Measurements from ENCODE around the gene TEX44.
"Not testable (repeated sequence)": the region's sequence is repeated elsewhere in the genome, so short reads cannot be mapped to it uniquely, and the experiment has no call there.

TEX44 gene

DNA sequence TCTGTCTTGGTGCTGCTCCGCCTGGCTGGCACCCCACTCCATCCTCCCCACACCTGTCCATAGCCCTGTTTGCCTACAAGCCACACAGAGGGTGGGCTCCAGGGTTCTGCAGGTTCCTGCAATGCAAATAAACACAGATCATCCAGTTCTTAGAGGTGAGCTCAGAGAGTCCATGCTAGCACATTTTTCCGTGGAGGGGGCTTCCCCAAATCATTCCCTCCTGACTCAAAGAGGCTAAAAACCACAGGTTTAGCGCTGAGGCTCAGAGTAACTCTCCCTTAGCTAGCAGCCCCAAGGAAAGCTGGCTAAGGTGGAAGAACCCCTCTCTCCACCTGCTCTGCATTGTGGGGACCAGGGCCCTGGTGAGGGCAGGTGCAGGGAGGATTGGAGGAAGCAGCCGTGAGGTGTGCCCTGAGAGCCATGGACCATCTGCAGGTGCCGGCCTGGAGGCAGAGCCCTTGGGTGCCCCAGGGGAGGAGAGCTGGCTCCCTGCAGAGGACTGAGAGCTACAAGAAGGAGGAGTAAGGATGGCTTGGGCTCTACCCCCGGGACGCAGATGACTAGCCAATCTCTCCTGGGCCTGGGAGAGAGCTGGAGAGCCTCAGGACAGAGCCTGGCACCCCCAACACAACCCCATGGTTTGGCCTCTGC lies 23.8 kb upstream of the TEX44 start:
- Histone ChIP-seq H3K27ac (ENCODE audit: low read depth, low read length) (no peak overlapping the region), H3K9me3 (ENCODE audit: insufficient read depth, low read length) (no peaks in the 10 kb centered on the region), H3K27me3 (ENCODE audit: low read length) (no peaks in the 10 kb centered on the region), H3K4me2 (ENCODE audit: low read depth, low read length, poor library complexity, severe bottlenecking) (no peak overlapping the region), H3K9me2 (replicated peaks; ENCODE audit: insufficient read depth, low read length) (no peaks in the 10 kb centered on the region), H3K36me3 (ENCODE audit: low read length) (no peaks in the 10 kb centered on the region), H3K4me3 (ENCODE audit: insufficient read depth, low read length, poor library complexity, severe bottlenecking) (no peak overlapping the region), H3K79me2 (ENCODE audit: insufficient read depth, low read length) (no peaks in the 10 kb centered on the region), H2AFZ (ENCODE audit: low read depth, low read length, severe bottlenecking) (no peak overlapping the region), H3F3A (ENCODE audit: insufficient read depth) (no peaks in the 10 kb centered on the region), H4K20me1 (ENCODE audit: low read depth, low read length) (no peaks in the 10 kb centered on the region), H3K9ac (ENCODE audit: low read length) (no peak overlapping the region)
- no peak for TF ChIP-seq EZH2phosphoT487 (conservative IDR thresholded peaks at IDR 0.05; ENCODE audit: low read length)
- no peak for TF ChIP-seq CTCF (IDR thresholded peaks at IDR 0.05; ENCODE audit: insufficient read depth, low read length, poor library complexity, severe bottlenecking)

- H3K79me2 ChIP-seq (ENCODE audit: insufficient read depth, low read length); H3K9me3 ChIP-seq (ENCODE audit: insufficient read depth, low read length); H4K20me1 ChIP-seq (ENCODE audit: low read depth, low read length); H3K27me3 ChIP-seq (ENCODE audit: low read length); H3K36me3 ChIP-seq (ENCODE audit: low read length); H3K4me3 ChIP-seq (ENCODE audit: insufficient read depth, low read length, poor library complexity, severe bottlenecking); H3K27ac ChIP-seq (ENCODE audit: low read depth, low read length); H3F3A ChIP-seq (ENCODE audit: insufficient read depth); H3K9me2 ChIP-seq (replicated peaks; ENCODE audit: insufficient read depth, low read length); H2AFZ ChIP-seq (ENCODE audit: low read depth, low read length, severe bottlenecking); H3K4me2 ChIP-seq (ENCODE audit: low read depth, low read length, poor library complexity, severe bottlenecking); H3K9ac ChIP-seq (ENCODE audit: low read length): not testable (repeated sequence)
Observed at GRCh38 chr2:231570915-231571314, 21.7 kb upstream of the TEX44 start.

- Histone ChIP-seq H3K4me3 (ENCODE audit: insufficient read depth, low read length, poor library complexity, severe bottlenecking) (no peak overlapping the region), H3K9me3 (ENCODE audit: insufficient read depth, low read length) (no peaks in the 10 kb centered on the region), H2AFZ (ENCODE audit: low read depth, low read length, severe bottlenecking) (no peak overlapping the region), H4K20me1 (ENCODE audit: low read depth, low read length) (no peaks in the 10 kb centered on the region), H3K27ac (ENCODE audit: low read depth, low read length) (no peak overlapping the region), H3K79me2 (ENCODE audit: insufficient read depth, low read length) (no peaks in the 10 kb centered on the region), H3F3A (ENCODE audit: insufficient read depth) (no peaks in the 10 kb centered on the region), H3K27me3 (ENCODE audit: low read length) (no peaks in the 10 kb centered on the region), H3K4me2 (ENCODE audit: low read depth, low read length, poor library complexity, severe bottlenecking) (no peak overlapping the region), H3K9ac (ENCODE audit: low read length) (no peak overlapping the region), H3K9me2 (replicated peaks; ENCODE audit: insufficient read depth, low read length) (no peaks in the 10 kb centered on the region), H3K36me3 (ENCODE audit: low read length) (no peaks in the 10 kb centered on the region)
- no peak for TF ChIP-seq EZH2phosphoT487 (conservative IDR thresholded peaks at IDR 0.05; ENCODE audit: low read length)
Observed at GRCh38 chr2:231571661-231572191, 20.9 kb upstream of the TEX44 start.

GRCh38 chr2:231573096-231573495 lies 19.6 kb upstream of the TEX44 start:
- Histone ChIP-seq H3K9ac (ENCODE audit: low read length) (no peak overlapping the region), H3K36me3 (ENCODE audit: low read length) (no peaks in the 10 kb centered on the region), H4K20me1 (ENCODE audit: low read depth, low read length) (no peaks in the 10 kb centered on the region), H3K4me2 (ENCODE audit: low read depth, low read length, poor library complexity, severe bottlenecking) (no peak overlapping the region), H3K27ac (ENCODE audit: low read depth, low read length) (no peak overlapping the region), H3K27me3 (ENCODE audit: low read length) (no peaks in the 10 kb centered on the region), H3F3A (ENCODE audit: insufficient read depth) (no peaks in the 10 kb centered on the region), H3K4me3 (ENCODE audit: insufficient read depth, low read length, poor library complexity, severe bottlenecking) (no peak overlapping the region), H3K79me2 (ENCODE audit: insufficient read depth, low read length) (no peaks in the 10 kb centered on the region), H3K9me2 (replicated peaks; ENCODE audit: insufficient read depth, low read length) (no peaks in the 10 kb centered on the region), H2AFZ (ENCODE audit: low read depth, low read length, severe bottlenecking) (no peak overlapping the region), H3K9me3 (ENCODE audit: insufficient read depth, low read length) (no peaks in the 10 kb centered on the region)
- TF ChIP-seq CTCF (IDR thresholded peaks at IDR 0.05; ENCODE audit: insufficient read depth, low read length, poor library complexity, severe bottlenecking): no peak
- no peak for TF ChIP-seq EZH2phosphoT487 (conservative IDR thresholded peaks at IDR 0.05; ENCODE audit: low read length)
